ENCODE results near the gene TNFRSF1A. TPM values are rescaled to one million over a fixed set of nuclear protein-coding genes. Genes with fewer than 3 reads are reported as not detected.

The TNFRSF1A gene
- total and polyA plus RNA-seq, 4 donors: 36.9 to 144 (median 88.4) TPM

GRCh38 chr12:6368906-6369525 is 27.1 kb upstream of the TNFRSF1A start:
- TF ChIP-seq SP1 (IDR thresholded peaks at IDR 0.05) (no peak), ATF3 (IDR thresholded peaks at IDR 0.05) (no peak), EGR1 (IDR thresholded peaks at IDR 0.05; ENCODE audit: low read depth in 2 of 2) (no peak), TAF1 (conservative IDR thresholded peaks at IDR 0.05) (no peak), FOXA1 (IDR thresholded peaks at IDR 0.05) (no peak), RAD21 (IDR thresholded peaks at IDR 0.05) (no peak), FOXA2 (IDR thresholded peaks at IDR 0.05) (no peak), RXRA (IDR thresholded peaks at IDR 0.05) (no peak), NR2F2 (IDR thresholded peaks at IDR 0.05) (no peak), ZBTB33 (IDR thresholded peaks at IDR 0.05) (no peak), HNF4A (conservative IDR thresholded peaks at IDR 0.05) (no peak), YY1 (IDR thresholded peaks at IDR 0.05) (no peak), GABPA (IDR thresholded peaks at IDR 0.05 in 1 of 2, conservative IDR thresholded peaks at IDR 0.05 in 1 of 2) (no peak), CTCF (IDR thresholded peaks at IDR 0.05; ENCODE audit: low read depth, low read length, missing input control) (no peak), JUND (IDR thresholded peaks at IDR 0.05) (no peak), HNF4G (IDR thresholded peaks at IDR 0.05) (no peak)
- TF ChIP-seq, protein P1, sequence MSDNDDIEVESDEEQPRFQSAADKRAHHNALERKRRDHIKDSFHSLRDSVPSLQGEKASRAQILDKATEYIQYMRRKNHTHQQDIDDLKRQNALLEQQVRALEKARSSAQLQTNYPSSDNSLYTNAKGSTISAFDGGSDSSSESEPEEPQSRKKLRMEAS (IDR thresholded peaks at IDR 0.05): no peak
- TF ChIP-seq, protein P2, sequence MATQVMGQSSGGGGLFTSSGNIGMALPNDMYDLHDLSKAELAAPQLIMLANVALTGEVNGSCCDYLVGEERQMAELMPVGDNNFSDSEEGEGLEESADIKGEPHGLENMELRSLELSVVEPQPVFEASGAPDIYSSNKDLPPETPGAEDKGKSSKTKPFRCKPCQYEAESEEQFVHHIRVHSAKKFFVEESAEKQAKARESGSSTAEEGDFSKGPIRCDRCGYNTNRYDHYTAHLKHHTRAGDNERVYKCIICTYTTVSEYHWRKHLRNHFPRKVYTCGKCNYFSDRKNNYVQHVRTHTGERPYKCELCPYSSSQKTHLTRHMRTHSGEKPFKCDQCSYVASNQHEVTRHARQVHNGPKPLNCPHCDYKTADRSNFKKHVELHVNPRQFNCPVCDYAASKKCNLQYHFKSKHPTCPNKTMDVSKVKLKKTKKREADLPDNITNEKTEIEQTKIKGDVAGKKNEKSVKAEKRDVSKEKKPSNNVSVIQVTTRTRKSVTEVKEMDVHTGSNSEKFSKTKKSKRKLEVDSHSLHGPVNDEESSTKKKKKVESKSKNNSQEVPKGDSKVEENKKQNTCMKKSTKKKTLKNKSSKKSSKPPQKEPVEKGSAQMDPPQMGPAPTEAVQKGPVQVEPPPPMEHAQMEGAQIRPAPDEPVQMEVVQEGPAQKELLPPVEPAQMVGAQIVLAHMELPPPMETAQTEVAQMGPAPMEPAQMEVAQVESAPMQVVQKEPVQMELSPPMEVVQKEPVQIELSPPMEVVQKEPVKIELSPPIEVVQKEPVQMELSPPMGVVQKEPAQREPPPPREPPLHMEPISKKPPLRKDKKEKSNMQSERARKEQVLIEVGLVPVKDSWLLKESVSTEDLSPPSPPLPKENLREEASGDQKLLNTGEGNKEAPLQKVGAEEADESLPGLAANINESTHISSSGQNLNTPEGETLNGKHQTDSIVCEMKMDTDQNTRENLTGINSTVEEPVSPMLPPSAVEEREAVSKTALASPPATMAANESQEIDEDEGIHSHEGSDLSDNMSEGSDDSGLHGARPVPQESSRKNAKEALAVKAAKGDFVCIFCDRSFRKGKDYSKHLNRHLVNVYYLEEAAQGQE (IDR thresholded peaks at IDR 0.05): no peak
- no peak for DNase-seq (ENCODE audit: low spot score)
- WGBS: 86% methylated on average over 9 of the region's 9 CpGs
- peak overlapping the region in 1 of 2 donors; percentile 33 for H3K9ac ChIP-seq (ENCODE audit: low read depth in 1 of 2, low read length in 2 of 2)
- H3K9me3 ChIP-seq (ENCODE audit: control insufficient read depth in 4 of 4, low read length in 3 of 4): no peaks in the 10 kb centered on the region
- peak overlapping the region; percentile 37 to 70 for H3K27ac ChIP-seq (ENCODE audit: low read depth in 1 of 2, low read length in 2 of 2)
- peaks cover 3 to 22% (median 12%) of the 10 kb centered on the region in 4 donors for H3K4me1 ChIP-seq (ENCODE audit: control insufficient read depth in 4 of 4, insufficient read depth in 4 of 4, low read length in 3 of 4)
- no peaks in the 10 kb centered on the region for H3K36me3 ChIP-seq (ENCODE audit: control insufficient read depth in 4 of 4, insufficient read depth in 3 of 4, low read depth in 1 of 4, low read length in 3 of 4)
- no peaks in the 10 kb centered on the region for H3K27me3 ChIP-seq (ENCODE audit: control insufficient read depth in 4 of 4, insufficient read depth in 4 of 4, low read length in 3 of 4)
- H3K4me3 ChIP-seq (ENCODE audit: low read depth in 1 of 3, low read length in 3 of 3): no peak overlapping the region

Measured in liver (tissue), 9 donors.